Measurements from ENCODE around the gene SMIM15.

- TF ChIP-seq, protein P1, sequence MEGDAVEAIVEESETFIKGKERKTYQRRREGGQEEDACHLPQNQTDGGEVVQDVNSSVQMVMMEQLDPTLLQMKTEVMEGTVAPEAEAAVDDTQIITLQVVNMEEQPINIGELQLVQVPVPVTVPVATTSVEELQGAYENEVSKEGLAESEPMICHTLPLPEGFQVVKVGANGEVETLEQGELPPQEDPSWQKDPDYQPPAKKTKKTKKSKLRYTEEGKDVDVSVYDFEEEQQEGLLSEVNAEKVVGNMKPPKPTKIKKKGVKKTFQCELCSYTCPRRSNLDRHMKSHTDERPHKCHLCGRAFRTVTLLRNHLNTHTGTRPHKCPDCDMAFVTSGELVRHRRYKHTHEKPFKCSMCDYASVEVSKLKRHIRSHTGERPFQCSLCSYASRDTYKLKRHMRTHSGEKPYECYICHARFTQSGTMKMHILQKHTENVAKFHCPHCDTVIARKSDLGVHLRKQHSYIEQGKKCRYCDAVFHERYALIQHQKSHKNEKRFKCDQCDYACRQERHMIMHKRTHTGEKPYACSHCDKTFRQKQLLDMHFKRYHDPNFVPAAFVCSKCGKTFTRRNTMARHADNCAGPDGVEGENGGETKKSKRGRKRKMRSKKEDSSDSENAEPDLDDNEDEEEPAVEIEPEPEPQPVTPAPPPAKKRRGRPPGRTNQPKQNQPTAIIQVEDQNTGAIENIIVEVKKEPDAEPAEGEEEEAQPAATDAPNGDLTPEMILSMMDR (IDR thresholded peaks at IDR 0.05): no peak
- no peak for TF ChIP-seq POLR2A (IDR thresholded peaks at IDR 0.05)
Observed at GRCh38 chr5:61178702-61179101, 16.4 kb upstream of the SMIM15 start.
